Midbrain (tissue), 1 donor: ENCODE results near the gene CNPY2.
A peak's percentile ranks its signal among the peaks of the same experiment; 100 is the strongest.
"Not testable (repeated sequence)": the region's sequence is repeated elsewhere in the genome, so short reads cannot be mapped to it uniquely, and the experiment has no call there.

Source experiments
- DNase-seq: peaks from one replicate; lab custom pipeline; 2025; lab: John Stamatoyannopoulos, UW

Gene CNPY2

DNA sequence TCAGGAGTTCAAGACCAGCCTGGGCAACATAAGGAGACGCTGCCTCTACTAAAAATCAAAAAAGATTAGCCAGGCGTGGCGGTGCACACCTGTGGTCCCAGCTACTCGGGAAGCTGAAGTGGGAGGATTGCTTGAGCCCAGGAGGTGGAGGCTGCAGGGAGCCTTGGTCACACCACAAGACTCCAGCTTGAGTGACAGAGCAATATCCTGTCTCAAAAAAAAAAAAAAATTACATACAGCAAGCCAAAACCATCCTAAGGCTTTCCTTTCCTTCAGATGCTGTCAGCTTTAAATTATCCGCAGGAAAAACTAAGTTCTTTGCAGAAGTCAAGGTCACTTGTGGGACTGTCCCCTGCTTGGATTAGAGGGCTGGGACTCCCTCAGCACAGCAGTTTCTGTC is 17.0 kb downstream of the CNPY2 start:
- no peak for DNase-seq

DNA sequence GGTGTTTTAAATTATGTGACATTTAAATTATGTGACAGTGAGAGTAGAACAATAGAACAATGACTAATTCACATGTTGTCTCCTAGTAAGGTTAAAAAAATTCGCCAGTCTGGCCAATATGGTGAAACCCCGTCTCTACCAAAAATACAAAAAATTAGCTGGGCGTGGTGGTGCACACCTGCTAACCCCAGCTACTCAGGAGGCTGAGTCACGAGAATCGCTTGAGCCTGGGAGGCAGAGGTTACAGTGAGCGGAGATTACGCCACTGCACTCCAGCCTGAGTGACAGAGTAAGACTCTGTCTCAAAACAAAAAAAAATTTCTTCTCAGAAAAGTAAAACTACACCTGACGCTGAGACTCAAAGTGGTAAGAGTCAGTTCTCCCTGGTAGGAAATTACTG is 18.4 kb downstream of the CNPY2 start:
- no peak for DNase-seq

DNA sequence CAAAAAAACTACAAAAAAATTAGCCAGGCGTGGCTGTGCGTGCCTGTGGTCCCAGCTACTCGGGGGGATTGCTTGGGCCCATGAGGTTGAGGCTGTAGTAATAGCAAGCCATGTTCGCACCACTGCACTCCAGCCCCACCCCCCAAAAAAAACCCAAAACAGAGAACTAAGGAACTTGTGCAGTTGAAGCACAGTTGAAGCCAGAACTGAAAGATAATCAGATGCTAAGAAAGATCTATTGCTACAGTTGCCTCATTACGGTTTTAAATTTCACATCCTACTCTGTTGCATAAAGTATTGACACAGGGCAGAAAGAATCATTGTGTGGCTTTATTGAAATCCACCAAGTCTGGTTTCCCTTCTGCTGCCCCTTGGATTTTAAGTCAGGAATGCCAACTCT is 19.5 kb downstream of the CNPY2 start:
- no peak for DNase-seq

DNA sequence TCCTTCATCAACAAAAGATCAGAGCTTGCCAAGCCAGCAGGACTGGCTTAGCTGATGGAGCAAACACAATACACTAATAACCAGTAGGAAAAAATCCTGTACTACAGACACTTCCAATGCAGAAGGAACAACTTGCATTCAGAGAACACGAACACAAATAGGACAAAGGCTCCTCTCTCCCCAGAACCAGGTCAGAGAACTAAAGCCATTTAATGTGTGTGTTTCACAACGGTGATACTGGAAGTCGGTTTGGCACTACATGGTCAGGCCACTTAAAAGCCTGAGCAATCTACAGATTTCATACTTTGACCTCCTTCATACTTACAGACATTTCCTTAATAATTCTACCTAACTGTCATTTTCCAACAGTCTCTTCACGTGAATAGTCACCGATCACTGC is 22.0 kb downstream of the CNPY2 start:
- no peak for DNase-seq

DNA sequence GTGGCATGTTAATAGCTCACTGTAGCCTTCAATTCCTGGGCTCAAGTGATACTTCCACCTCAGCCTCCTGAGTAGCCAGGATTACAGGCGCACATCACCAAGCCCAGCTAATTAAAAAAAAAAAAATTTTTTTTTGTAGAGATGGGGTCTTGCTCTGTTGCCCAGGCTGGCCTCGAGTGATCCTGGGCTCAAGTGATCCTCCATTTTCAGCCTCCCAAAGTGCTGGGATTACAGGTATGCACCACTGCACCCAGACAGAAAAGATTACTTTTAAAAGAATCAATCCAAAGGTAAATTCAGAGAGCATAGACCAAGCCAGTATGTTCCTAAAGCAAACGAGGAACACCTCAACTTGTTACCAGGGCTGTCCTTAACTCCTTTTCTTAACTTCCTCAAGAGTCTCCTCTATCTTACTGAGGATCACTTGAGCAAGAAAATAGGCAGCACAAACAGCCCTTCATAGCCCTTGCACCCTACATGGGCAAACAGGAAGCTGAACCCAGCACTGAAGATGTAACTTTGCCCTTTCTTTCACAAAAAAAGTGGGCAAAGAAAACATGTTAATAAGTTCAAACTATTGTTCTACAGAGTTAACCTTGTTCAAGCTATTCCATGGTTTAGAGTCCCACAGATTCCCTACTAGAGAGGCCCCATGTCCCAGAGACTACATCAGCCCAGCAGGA is 26.9 kb downstream of the CNPY2 start:
- DNase-seq: no peak

DNA sequence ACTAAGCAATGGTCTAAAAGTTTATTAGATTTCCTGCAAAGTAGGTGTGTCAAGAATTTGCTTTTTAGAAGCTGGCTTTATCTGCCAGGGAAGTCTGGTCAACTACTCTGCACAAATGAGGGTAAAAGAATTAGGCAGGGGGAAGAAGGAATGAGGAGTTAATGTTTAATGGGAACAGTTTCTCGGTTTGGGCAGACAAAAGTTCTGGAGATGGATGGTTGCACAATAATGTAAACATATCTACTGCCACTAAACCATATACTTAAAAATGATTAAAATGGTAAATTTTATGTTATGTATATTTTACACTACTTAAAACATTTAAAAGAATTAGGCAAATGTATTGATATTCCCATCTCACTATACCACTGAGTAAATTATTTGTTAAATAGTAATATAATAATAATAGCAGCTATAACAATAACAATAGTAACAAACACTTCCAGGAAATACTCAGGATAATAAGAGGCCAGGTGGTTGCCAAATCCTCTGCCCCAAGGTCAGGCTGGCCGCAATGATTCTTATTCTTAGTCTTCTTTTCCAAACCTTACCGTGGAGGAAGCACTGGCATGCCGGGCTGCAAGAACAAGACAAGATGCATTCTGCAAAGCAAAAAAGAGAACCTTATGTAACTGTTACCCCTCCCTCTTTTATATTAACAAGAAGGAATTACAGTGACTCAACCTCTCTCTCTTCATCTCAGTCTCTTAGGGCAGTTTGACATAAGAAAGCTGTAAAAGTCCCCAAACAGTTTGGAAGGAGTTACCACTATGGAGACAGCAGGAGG is 29.6 kb downstream of the CNPY2 start:
- DNase-seq: no peak

DNA sequence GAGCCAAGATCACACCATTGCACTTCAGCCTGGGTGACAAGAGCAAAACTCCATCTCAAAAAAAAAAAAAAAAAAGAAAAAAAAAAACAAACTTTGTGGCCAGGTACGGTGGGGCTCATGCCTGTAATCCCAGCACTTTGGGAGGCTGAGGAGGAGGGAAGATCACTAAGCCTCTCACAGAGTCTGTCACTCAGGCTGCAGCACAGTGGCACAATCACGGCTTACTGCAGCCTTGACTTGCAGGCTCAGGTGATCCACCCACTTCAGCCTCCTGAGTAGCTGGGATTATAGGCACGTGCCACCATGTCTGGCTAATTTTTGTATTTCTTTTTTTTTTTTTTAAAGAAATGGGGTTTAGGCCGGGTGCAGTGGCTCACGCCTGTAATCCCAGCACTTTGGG is 31.5 kb downstream of the CNPY2 start:
- not testable (repeated sequence) for DNase-seq

DNA sequence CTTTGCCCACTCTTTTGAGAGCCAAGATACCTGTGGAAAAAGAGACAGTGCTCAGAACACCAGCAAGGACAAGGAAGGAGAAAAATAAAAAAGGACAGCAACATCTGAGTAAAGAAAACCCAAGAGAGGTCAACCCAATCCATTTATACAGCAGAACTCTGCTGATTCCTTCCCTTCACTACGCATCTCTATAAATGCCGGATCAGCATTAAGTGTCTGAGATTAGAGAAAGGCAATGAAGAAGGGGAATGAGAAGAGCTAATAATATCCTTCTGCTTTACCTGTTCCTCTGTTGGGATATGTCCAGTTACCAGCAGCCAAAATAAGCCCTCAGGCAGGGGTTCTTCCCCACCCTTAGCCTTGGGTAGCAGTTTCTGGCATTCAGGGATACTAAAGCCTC is 33.2 kb downstream of the CNPY2 start:
- DNase-seq: no peak

DNA sequence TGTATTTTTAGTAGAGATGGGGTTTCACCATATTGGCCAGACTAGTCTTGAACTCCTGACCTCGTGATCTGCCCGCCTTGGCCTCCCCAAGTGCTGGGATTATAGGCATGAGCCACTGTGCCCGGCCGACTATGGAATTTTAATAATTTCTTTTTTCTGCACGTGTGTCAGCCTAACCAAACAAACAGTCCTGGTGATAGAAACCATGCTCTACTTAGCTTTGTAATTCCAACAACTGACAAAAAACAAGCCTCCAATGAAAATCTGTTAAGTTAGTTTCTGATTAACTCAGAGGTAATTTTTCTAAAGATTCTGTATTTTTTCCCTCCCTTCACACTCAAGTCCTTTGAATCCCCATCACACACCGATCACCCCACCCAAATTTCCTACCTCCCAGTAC is 33.8 kb downstream of the CNPY2 start:
- DNase-seq: no peak

DNA sequence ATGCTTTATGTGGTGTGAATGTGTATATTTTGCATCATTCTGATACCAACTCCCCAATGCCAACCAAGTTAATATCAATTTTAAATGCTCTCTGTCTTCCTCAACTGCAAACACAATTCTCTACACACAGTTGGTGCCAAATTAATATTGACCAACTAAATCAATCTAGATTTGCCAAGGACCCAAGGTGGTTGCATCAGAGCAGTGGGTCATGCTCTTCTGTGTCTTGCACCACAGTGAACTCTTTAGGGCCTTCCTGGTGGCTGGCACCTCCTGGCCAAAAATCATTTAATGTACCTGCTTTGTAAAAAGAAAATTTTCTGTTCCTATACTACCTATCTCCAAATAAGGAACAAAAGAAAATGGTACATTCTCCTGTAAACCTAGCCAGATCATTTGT is 34.9 kb downstream of the CNPY2 start:
- no peak for DNase-seq

DNA sequence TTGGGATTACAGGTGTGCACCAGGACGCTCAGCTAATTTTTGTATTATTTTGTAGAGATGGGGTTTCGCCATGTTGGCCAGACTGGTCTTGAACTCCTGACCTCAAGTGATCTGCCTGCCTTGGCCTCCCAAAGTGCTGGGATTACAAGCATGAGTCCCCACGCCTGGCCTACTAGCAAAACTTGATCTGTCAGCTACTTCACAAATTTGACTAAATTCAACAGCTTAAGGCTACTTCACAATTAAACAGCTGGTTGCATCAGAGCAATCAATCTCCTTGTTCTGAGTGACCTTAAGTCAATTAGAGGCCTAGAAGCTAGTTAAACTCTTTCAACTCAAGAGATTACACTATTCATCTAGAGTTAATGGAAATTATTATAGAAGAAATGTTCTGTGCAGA is 36.9 kb downstream of the CNPY2 start:
- DNase-seq: no peak

DNA sequence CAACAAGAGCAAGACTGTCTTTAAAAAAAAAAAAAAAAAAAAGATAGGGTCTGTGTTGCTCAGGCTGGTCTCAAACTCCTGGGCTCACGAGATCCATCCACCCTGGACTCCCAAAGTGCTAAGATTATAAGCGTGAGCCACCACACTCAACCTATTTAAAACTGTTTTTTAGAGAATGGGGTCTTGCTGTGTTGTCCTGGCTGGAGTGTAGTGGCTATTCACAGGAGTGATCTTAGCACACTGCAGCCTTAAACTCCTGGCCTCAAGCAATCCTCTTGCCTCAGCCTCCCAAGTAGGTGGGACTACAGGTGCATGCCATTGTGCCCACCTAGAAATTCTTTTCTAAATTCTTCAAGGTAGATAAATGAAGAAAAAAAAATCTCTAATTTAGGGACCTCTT is 41.5 kb downstream of the CNPY2 start:
- no peak for DNase-seq

DNA sequence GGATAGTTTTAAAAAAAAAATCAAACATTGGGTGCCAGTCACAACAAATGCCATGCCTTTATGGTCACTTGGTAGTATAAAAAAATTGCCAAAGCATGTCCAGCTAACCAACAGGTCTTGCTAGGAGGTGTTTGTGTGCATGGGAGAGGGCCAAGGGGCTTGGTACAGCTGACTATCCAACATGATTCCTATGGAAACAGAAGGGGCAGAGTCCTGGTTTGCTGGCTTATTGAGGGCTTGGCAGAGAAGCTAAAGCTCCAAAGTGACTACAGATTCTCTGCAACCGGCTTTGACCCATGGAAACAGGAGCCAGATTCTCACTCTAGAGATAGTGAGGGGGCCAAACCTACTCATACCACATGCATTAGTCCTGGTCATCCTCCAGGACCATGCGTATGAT is 43.3 kb downstream of the CNPY2 start:
- DNase-seq: not testable (repeated sequence)

DNA sequence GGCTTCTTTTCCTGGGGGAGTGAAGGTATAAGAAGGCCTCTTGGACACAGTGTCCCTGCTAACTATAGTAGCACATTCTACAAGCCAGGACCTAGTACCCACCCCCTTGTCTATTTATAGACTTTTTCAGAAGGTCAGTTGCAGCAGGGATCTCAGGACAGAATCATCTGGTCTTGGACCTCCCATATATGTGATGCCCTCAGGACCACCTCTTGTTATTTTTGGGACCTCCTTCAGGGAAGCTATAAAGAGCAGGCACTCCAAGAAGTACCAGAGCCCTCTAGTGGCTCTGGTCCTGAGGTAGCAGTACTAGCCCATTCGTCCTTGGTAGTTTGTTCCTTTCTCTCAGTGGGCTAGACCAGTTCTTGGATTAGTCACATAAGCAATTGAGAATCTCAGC is 44.8 kb downstream of the CNPY2 start:
- DNase-seq: no peak

DNA sequence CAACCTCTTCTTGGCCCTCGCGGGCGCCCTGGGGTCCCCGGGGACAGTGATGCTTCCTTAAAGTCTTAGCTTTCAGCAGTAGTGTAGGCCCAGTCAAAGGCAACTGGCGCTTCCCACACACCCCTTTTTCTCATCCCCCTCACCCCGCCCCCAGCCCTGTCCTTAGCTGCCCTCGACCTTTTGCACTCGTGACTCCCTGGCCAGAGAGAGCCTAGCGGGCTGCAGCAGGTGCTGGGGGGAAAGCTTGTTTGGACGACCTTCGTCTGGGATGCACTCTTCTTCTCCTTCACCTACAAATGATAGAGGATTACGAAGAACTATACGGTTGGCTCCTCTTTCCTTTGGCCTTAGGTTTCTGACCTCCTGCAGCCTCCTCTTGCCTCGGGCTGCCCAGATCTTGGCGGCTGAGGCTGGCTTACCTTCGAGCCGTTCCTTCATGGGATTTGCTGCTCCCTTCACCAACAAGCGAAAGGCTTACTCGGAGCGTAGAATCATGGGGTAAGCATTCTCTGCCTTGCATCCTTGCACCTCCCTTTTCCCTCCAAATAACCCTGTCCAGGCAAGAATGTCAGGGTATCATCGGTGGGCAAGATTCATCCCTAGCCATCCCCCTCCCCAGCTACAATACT is 48.2 kb downstream of the CNPY2 start:
- no peak for DNase-seq

DNA sequence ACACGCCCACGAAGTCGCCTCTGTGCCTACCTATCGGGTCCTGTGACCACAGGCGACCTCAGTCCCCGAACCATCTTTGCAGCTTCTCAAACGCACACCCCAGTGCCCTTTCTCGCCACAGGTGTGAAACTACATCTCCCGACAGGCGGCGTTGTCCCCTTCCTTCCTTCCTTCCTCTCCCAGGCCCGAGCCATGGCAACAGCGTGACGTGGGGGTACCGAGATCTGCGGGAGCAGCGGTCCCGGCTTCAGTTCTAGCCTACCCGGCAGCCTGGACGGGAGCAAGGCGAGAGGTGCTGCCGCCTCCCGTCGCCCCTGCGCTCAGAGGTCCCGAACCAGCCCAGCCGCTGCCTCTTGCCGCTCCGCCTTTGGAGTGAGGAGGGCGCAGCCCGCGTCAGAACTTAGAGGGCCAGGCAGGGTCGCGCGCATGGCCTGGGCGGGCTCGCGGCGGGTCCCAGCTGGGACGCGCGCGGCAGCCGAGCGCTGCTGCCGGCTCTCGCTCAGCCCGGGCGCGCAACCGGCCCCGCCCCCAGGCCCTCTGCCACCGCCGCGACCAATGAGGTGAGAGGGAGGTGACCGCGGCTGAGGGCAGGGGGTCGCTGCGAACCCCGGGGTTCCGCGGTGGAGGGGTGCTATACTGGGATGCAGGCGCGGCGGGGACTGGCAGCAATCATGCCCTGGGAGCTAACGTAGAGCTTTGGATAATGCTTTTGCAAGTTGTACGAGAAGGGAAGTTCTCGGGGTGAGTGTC is 48.9 kb downstream of the CNPY2 start, which contains the start of gene COQ10A:
Gene COQ10A, plus strand, starts transcription at position 250 of the 750 bp plus-strand sequence. Its CDS starts 177 bp downstream, at position 427.
- peak; percentile 85 for DNase-seq

DNA sequence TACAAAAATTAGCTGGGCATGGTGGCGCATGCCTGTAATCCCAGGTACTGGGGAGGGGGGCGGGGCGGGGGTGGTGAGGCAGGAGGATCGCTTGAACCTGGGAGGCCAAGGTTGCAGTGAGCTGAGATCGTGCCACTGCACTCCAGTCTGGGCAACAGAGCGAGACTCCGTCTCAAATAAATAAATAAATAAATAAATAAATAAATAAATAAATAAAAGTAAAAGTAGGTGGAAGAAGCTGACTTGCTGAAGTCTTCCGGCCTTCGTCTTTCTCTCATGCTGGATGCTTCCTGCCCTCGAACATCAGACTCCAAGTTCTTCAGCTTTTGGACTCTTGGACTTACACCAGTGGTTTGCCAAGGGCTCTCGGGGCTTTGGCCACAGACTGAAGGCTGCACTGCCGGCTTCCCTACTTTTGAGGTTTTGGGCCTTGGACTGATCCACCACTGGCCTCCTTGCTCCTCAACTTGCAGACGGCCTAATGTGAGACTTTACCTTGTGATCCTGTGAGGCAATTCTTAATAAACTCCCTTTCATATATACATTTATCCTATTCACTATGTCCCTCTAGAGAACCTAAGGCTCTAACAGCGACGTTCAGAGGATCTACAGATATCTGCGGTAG is 49.6 kb downstream of the CNPY2 start:
- peak; percentile 32 for DNase-seq

DNA sequence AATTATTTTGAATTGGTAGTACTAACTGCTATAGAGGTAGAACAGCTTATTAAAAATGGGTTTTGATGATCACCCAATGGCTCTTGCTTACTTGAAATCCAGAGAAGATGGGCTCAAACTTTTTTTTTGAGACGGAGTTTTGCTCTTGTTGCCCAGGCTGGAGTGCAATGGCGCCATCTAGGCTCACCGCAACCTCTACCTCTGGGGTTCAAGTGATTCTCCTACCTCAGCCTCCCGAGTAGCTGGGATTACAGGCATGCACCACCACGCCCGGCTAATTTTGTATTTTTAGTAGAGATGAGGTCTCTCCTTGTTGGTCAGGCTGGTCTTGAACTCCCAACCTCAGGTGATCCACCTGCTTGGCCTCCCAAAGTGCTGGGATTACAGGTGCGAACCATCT is 52.8 kb downstream of the CNPY2 start:
- DNase-seq: not testable (repeated sequence)

DNA sequence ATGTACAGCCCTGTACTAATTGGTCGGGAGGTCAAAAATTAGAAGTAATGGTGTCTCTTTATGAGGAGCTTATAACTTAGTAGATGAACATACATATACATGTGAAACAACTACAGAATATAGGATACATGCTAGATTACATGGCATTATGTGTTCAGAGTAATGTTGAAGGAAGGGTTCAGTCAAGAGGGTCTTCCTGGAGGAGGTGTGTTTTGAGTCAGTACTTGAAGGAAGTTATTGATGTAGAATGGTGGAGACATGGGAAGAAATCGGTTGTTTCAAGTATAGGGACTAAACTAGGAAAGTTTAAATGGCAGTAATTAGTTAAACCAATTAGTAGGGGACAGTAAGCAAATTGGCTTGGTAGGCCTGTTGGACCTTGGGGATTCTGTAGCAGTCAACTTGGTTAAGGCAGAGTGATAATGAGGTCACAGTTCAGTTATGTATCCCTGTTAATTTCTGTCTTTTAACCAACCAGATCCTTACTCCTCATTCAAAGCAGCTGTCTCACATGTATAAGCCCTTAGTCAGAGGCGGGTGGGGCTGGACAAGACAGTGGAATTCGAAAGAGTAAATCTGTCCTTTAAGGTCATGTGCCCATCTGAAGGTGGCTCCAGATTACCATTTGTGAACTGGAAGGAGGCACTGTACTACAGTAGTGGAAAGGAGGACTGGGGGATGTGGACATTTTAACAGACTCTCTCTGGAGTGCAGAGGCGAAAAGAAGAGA is 54.1 kb downstream of the CNPY2 start:
- DNase-seq: no peak

DNA sequence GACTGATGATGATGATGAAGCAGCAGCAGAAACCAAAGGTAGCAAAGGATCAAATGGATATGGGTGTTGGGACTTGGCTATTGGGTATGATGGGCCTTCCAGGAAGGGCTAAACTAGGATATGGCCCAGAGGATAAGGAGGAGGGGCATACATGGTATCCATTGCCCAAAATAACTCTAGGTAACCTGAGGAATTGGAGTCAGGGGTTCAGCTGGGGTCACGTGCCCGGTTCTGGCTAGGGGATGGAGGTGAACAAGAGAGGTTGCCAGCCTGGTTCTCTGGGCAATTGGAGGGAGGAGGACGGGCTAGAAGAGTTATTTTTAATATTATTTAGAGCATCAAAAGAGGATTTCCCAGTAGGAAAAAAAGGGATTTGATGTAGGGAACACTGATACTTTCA is 54.9 kb downstream of the CNPY2 start:
- DNase-seq: no peak

DNA sequence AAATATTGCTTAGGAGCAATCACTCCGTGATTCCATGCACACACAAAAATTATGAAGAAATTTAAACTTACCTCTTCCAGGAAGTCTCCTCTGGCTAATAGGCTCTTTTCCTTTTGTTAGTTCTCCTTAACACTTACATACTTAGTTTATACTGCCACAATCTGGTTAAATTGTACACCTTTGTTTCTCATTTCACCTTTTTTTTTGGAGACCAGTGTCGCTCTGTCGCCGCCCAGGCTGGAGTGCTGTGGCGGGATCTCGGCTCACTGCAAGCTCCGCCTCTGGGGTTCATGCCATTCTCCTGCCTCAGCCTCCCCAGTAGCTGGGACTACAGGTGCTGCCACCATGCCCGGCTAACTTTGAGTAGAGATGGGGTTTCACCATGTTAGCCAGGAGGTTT is 55.4 kb downstream of the CNPY2 start:
- no peak for DNase-seq
